H9 (cell line): ENCODE results near the gene NOG. TPM values are rescaled to one million over a fixed set of nuclear protein-coding genes. Genes with fewer than 3 reads are reported as not detected.
A peak's percentile ranks its signal among the peaks of the same experiment; 100 is the strongest.

Experiments used
- DNase-seq: peaks from one replicate; pipeline ENCODE4 v3.0.0-alpha.2; 2017
- H2AFZ ChIP-seq: one replicate; pipeline ENCODE4 v1.6.1; 2013; ENCODE audit warnings: mild to moderate bottlenecking, low read length, control low read depth, moderate library complexity
- H2AK5ac ChIP-seq: 2 replicates; pipeline ENCODE4 v1.6.1; 2013; ENCODE audit warnings: low read length, control low read depth, mixed read lengths; ENCODE audit not compliant: insufficient read length
- H2BK120ac ChIP-seq: one replicate; pipeline ENCODE4 v1.6.1; 2013; ENCODE audit warnings: low read depth, mild to moderate bottlenecking, low read length, control low read depth, inconsistent platforms; ENCODE audit not compliant: poor library complexity, severe bottlenecking
- H2BK12ac ChIP-seq: 2 replicates; pipeline ENCODE4 v1.6.1; 2013; ENCODE audit warnings: low read length, control low read depth, mixed read lengths, low read depth; ENCODE audit not compliant: insufficient read length
- H2BK15ac ChIP-seq: 2 replicates; pipeline ENCODE4 v1.6.1; 2013; ENCODE audit warnings: low read depth, low read length, control low read depth
- H2BK20ac ChIP-seq: one replicate; pipeline ENCODE4 v1.6.1; 2013; ENCODE audit warnings: low read depth, mild to moderate bottlenecking, low read length, control low read depth, inconsistent platforms; ENCODE audit not compliant: poor library complexity, severe bottlenecking
- H2BK5ac ChIP-seq: 2 replicates; pipeline ENCODE4 v1.6.1; 2013; ENCODE audit warnings: low read length, control low read depth, mixed read lengths; ENCODE audit not compliant: insufficient read length
- H3K14ac ChIP-seq: 2 replicates; pipeline ENCODE4 v1.6.1; 2013; ENCODE audit warnings: low read length, control low read depth; ENCODE audit not compliant: insufficient read depth
- H3K18ac ChIP-seq: 2 replicates; pipeline ENCODE4 v1.6.1; 2013; ENCODE audit warnings: low read depth, mild to moderate bottlenecking, mixed read lengths, low read length, control low read depth; ENCODE audit not compliant: insufficient read length
- H3K23ac ChIP-seq: 2 replicates; pipeline ENCODE4 v1.6.1; 2013; ENCODE audit warnings: low read length, control low read depth, mixed read lengths, low read depth; ENCODE audit not compliant: insufficient read length
- H3K23me2 ChIP-seq: 2 replicates; pipeline ENCODE4 v1.6.1; 2013; ENCODE audit warnings: low read depth, mild to moderate bottlenecking, mixed read lengths, low read length, control low read depth; ENCODE audit not compliant: insufficient read length, poor library complexity, severe bottlenecking
- H3K27ac ChIP-seq: 2 replicates; pipeline ENCODE4 v1.5.1; 2013; ENCODE audit warnings: low read length, control low read depth, mixed read lengths, low read depth; ENCODE audit not compliant: insufficient read length
- H3K27me3 ChIP-seq: 2 replicates; pipeline ENCODE4 v1.6.1; 2013; ENCODE audit warnings: low read length, control low read depth, inconsistent platforms; ENCODE audit not compliant: insufficient read depth
- H3K4ac ChIP-seq: 2 replicates; pipeline ENCODE4 v1.6.1; 2013; ENCODE audit warnings: low read depth, mild to moderate bottlenecking, control low read depth, inconsistent platforms, low read length, moderate library complexity
- H3K4me1 ChIP-seq: 2 replicates; pipeline ENCODE4 v1.6.1; 2013; ENCODE audit warnings: low read length, control low read depth, inconsistent platforms; ENCODE audit not compliant: insufficient read depth
- H3K4me2 ChIP-seq: 2 replicates; pipeline ENCODE4 v1.6.1; 2013; ENCODE audit warnings: low read length, control low read depth, mixed read lengths; ENCODE audit not compliant: insufficient read length, insufficient read depth
- H3K56ac ChIP-seq: 2 replicates; pipeline ENCODE4 v1.6.1; 2013; ENCODE audit warnings: low read depth, mild to moderate bottlenecking, mixed read lengths, low read length, control low read depth; ENCODE audit not compliant: insufficient read length
- H3K79me1 ChIP-seq: 2 replicates; pipeline ENCODE4 v1.6.1; 2013; ENCODE audit warnings: low read depth, mild to moderate bottlenecking, moderate library complexity, low read length, control low read depth, inconsistent platforms; ENCODE audit not compliant: insufficient read depth, poor library complexity, severe bottlenecking
- H3K79me2 ChIP-seq: 2 replicates; pipeline ENCODE4 v1.6.1; 2013; ENCODE audit warnings: low read length, control low read depth, inconsistent platforms; ENCODE audit not compliant: insufficient read depth
- H3K9ac ChIP-seq: 2 replicates; pipeline ENCODE4 v1.6.1; 2013; ENCODE audit warnings: low read length, control low read depth, mixed read lengths; ENCODE audit not compliant: insufficient read length; ENCODE audit errors: extremely low read depth
- H3K9me3 ChIP-seq: one replicate; pipeline ENCODE4 v1.6.1; 2013; ENCODE audit warnings: low read depth, low read length, inconsistent platforms; ENCODE audit not compliant: control insufficient read depth
- H3T11ph ChIP-seq: one replicate; pipeline ENCODE4 v1.6.1; 2013; ENCODE audit warnings: mild to moderate bottlenecking, low read length, control low read depth, inconsistent platforms
- H4K20me1 ChIP-seq: one replicate; pipeline ENCODE4 v1.6.1; 2013; ENCODE audit not compliant: control insufficient read depth, insufficient read length, insufficient read depth
- H4K5ac ChIP-seq: 2 replicates; pipeline ENCODE4 v1.6.1; 2013; ENCODE audit warnings: low read depth, mild to moderate bottlenecking, mixed read lengths, low read length, control low read depth; ENCODE audit not compliant: insufficient read length
- H4K8ac ChIP-seq: replicated peaks from 2 replicates; pipeline ENCODE4 v1.6.1; 2013; ENCODE audit warnings: low read length, control low read depth, mixed read lengths, low read depth; ENCODE audit not compliant: insufficient read length
- H4K91ac ChIP-seq: 2 replicates; pipeline ENCODE4 v1.6.1; 2013; ENCODE audit warnings: low read depth, mild to moderate bottlenecking, moderate library complexity, mixed read lengths, low read length, control low read depth; ENCODE audit not compliant: insufficient read length
- H3K27ac Mint-ChIP-seq, 3 experiments: 2 replicates in 2 of 3; 3 replicates in 1 of 3; pipeline ENCODE4 v1.8.0; 2020 to 2021; ENCODE audit warnings: mixed read lengths in 3 of 3, mild to moderate bottlenecking in 1 of 3, moderate library complexity in 1 of 3
- H3K27me3 Mint-ChIP-seq: 2 replicates; pipeline ENCODE4 v1.8.0; 2021; ENCODE audit warnings: low read depth, mild to moderate bottlenecking, moderate library complexity, mixed read lengths
- H3K36me3 Mint-ChIP-seq, 3 experiments: 2 replicates in 2 of 3; 3 replicates in 1 of 3; pipeline ENCODE4 v1.8.0; 2020 to 2021; ENCODE audit warnings: low read depth in 3 of 3, mixed read lengths in 3 of 3; ENCODE audit not compliant: insufficient read depth in 1 of 3
- H3K4me1 Mint-ChIP-seq, 2 experiments: 2 replicates each; pipeline ENCODE4 v1.8.0; 2020; ENCODE audit warnings: mixed read lengths in 2 of 2
- H3K4me3 Mint-ChIP-seq, 2 experiments: 2 replicates in 1 of 2; 3 replicates in 1 of 2; pipeline ENCODE4 v1.8.0; 2020 to 2021; ENCODE audit warnings: mild to moderate bottlenecking in 2 of 2, mixed read lengths in 2 of 2, moderate library complexity in 1 of 2
- H3K9me3 Mint-ChIP-seq, 2 experiments: 2 replicates in 1 of 2; 3 replicates in 1 of 2; pipeline ENCODE4 v1.8.0; 2020; ENCODE audit warnings: mild to moderate bottlenecking in 2 of 2, mixed read lengths in 2 of 2, moderate library complexity in 1 of 2
- WGBS: extraction: QIAGEN DNeasy Blood & Tissue Kit; methylation state at CpG from one replicate; pipeline ENCODE4 v1.1.7; 2013; ENCODE audit warnings: missing lambda C conversion rate, low lambda C conversion rate, mixed read lengths; ENCODE audit not compliant: insufficient read length; ENCODE audit errors: extremely low coverage; 5-methylcytosine and 5-hydroxymethylcytosine counted together
- total RNA-seq: library from RNA; stranded (reverse); gene quantifications from 2 replicates; pipeline ENCODE4 v1.2.1, GENCODE V29; 2021
- TF ChIP-seq, protein P1 (sequence below): fragments of 200-600 bp; sonication (generic); conservative IDR thresholded peaks from 3 replicates; pipeline ENCODE4 v1.8.0; 2021; ENCODE audit warnings: antibody characterized with exemption, mild to moderate bottlenecking

NOG gene
- total RNA-seq, 1 experiment from 2014 or later = not detected

DNA sequence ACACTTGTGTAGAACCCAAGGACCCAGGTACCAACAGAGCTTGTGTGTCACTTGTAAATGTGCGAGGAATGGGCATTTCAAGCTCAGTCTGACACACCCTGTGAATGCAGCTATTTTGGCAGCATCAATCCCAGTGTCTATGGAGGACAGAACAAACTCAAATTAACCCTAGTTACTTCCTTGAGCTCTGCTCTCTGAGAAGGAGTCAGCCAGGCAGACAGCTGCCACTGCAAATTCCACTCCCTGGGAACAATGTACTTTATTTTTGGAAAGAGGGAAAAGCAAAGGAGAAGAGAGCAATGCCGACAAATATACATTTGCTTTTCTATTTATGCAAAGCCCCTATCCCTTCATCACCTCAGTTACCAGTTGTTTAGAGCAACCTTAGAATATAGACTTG, 48.4 kb upstream of the NOG start:
- H3T11ph ChIP-seq = no peak overlapping the region
- no peaks in the 10 kb centered on the region for H3K9me3 ChIP-seq
- no peaks in the 10 kb centered on the region for H3K23me2 ChIP-seq
- H3K27ac ChIP-seq = no peak overlapping the region
- H2AFZ ChIP-seq = no peak overlapping the region
- H3K4me2 ChIP-seq = no peak overlapping the region
- no peak overlapping the region for H2BK15ac ChIP-seq
- H3K18ac ChIP-seq = no peak overlapping the region
- no peak overlapping the region for H3K4me3 Mint-ChIP-seq
- H3K36me3 Mint-ChIP-seq = no peaks in the 10 kb centered on the region
- peaks cover 2 to 4% of the 10 kb centered on the region in 2 experiments; a peak in 3 of 5 replicates for H3K9me3 Mint-ChIP-seq
- H2AK5ac ChIP-seq = no peak overlapping the region
- H4K8ac ChIP-seq = no peak overlapping the region
- H3K14ac ChIP-seq = no peak overlapping the region
- no CpG with 5 or more reads among the region's 2 CpGs for WGBS
- H3K79me1 ChIP-seq = no peaks in the 10 kb centered on the region
- no peaks in the 10 kb centered on the region for H3K27me3 ChIP-seq
- H3K9ac ChIP-seq = no peak overlapping the region
- peak overlapping the region in 1 of 3 experiments; percentile 70; a peak in 1 of 7 replicates for H3K27ac Mint-ChIP-seq
- no peaks in the 10 kb centered on the region for H3K27me3 Mint-ChIP-seq
- H2BK12ac ChIP-seq = no peak overlapping the region
- peaks cover 10 to 18% of the 10 kb centered on the region in 2 experiments for H3K4me1 Mint-ChIP-seq
- no peak overlapping the region for H3K23ac ChIP-seq
- H4K20me1 ChIP-seq = no peaks in the 10 kb centered on the region
- DNase-seq = no peak
- no peak overlapping the region for H3K56ac ChIP-seq
- H2BK20ac ChIP-seq = no peak overlapping the region
- no peak overlapping the region for H2BK5ac ChIP-seq
- H4K5ac ChIP-seq = no peak overlapping the region
- no peaks in the 10 kb centered on the region for H3K79me2 ChIP-seq
- H3K4me1 ChIP-seq = no peaks in the 10 kb centered on the region
- TF ChIP-seq, protein P1, sequence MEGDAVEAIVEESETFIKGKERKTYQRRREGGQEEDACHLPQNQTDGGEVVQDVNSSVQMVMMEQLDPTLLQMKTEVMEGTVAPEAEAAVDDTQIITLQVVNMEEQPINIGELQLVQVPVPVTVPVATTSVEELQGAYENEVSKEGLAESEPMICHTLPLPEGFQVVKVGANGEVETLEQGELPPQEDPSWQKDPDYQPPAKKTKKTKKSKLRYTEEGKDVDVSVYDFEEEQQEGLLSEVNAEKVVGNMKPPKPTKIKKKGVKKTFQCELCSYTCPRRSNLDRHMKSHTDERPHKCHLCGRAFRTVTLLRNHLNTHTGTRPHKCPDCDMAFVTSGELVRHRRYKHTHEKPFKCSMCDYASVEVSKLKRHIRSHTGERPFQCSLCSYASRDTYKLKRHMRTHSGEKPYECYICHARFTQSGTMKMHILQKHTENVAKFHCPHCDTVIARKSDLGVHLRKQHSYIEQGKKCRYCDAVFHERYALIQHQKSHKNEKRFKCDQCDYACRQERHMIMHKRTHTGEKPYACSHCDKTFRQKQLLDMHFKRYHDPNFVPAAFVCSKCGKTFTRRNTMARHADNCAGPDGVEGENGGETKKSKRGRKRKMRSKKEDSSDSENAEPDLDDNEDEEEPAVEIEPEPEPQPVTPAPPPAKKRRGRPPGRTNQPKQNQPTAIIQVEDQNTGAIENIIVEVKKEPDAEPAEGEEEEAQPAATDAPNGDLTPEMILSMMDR = no peak
- H2BK120ac ChIP-seq = no peak overlapping the region
- H3K4ac ChIP-seq = no peak overlapping the region
- no peak overlapping the region for H4K91ac ChIP-seq
